DOHH2 (cell line): ENCODE results near the gene GYPC.

Experiments
- EZH2phosphoT487 ChIP-seq: fragments of 200-600 bp; sonication (generic); IDR thresholded peaks from 2 replicates; pipeline ENCODE4 v1.6.1; 2017; ENCODE audit warnings: borderline replicate concordance, mild to moderate bottlenecking, antibody characterized with exemption, low read length, moderate library complexity, mixed read lengths
- TF ChIP-seq, protein P1 (sequence below): fragments of 200-600 bp; sonication (generic); IDR thresholded peaks from one replicate; pipeline ENCODE4 v1.5.1; 2014; ENCODE audit warnings: antibody characterized with exemption, mild to moderate bottlenecking, low read depth, low read length; ENCODE audit not compliant: poor library complexity, severe bottlenecking

GRCh38 chr2:126725580-126725979, 69.6 kb downstream of the GYPC start:
- TF ChIP-seq, protein P1, sequence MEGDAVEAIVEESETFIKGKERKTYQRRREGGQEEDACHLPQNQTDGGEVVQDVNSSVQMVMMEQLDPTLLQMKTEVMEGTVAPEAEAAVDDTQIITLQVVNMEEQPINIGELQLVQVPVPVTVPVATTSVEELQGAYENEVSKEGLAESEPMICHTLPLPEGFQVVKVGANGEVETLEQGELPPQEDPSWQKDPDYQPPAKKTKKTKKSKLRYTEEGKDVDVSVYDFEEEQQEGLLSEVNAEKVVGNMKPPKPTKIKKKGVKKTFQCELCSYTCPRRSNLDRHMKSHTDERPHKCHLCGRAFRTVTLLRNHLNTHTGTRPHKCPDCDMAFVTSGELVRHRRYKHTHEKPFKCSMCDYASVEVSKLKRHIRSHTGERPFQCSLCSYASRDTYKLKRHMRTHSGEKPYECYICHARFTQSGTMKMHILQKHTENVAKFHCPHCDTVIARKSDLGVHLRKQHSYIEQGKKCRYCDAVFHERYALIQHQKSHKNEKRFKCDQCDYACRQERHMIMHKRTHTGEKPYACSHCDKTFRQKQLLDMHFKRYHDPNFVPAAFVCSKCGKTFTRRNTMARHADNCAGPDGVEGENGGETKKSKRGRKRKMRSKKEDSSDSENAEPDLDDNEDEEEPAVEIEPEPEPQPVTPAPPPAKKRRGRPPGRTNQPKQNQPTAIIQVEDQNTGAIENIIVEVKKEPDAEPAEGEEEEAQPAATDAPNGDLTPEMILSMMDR = no peak
- no peak for TF ChIP-seq EZH2phosphoT487
